CD14-positive monocyte (primary cell): ENCODE measurements around the gene KCNMA1. TPM values are rescaled to one million over a fixed set of nuclear protein-coding genes. Genes with fewer than 3 reads are reported as not detected.

ENCODE experiments used
- DNase-seq, 3 donors: peaks; one replicate each; pipeline ENCODE4 v3.0.0-alpha.2; 2011 to 2022
- H2AFZ ChIP-seq: 2 replicates; pipeline ENCODE4 v1.6.0; 2012; ENCODE audit warnings: mild to moderate bottlenecking, low read depth, low read length, inconsistent platforms; ENCODE audit not compliant: insufficient read depth, poor library complexity, severe bottlenecking
- H3K27ac ChIP-seq, 2 donors: 1 replicate in 1 of 2; 2 replicates in 1 of 2; pipeline ENCODE4 v1.5.1; 2012 to 2013; ENCODE audit warnings: low read length in 2 of 2, control low read depth in 1 of 2, inconsistent platforms in 1 of 2, low read depth in 1 of 2, mild to moderate bottlenecking in 1 of 2
- H3K27me3 ChIP-seq, 2 donors: one replicate each; pipeline versions ENCODE4 v1.6.0 to v1.6.1; 2011 to 2013; ENCODE audit warnings: low read length in 2 of 2; ENCODE audit not compliant: control insufficient read depth in 2 of 2, insufficient read depth in 2 of 2
- H3K36me3 ChIP-seq, 2 donors: replicated peaks in 1 of 2; 1 replicate in 1 of 2; 2 replicates in 1 of 2; pipeline versions ENCODE4 v1.5.1 to v1.6.1; 2012 to 2013; ENCODE audit warnings: low read length in 2 of 2, control low read depth in 1 of 2, inconsistent platforms in 1 of 2, mild to moderate bottlenecking in 1 of 2; ENCODE audit not compliant: insufficient read depth in 2 of 2, control insufficient read depth in 1 of 2
- H3K4me1 ChIP-seq, 2 donors: 1 replicate in 1 of 2; 2 replicates in 1 of 2; pipeline versions ENCODE4 v1.5.1 to v1.6.1; 2012 to 2013; ENCODE audit warnings: low read length in 2 of 2, control low read depth in 1 of 2, inconsistent platforms in 1 of 2, mild to moderate bottlenecking in 1 of 2, moderate library complexity in 1 of 2; ENCODE audit not compliant: insufficient read depth in 2 of 2, control insufficient read depth in 1 of 2
- H3K4me2 ChIP-seq: replicated peaks from 2 replicates; pipeline ENCODE3; 2012; ENCODE audit warnings: low read length, moderate library complexity, mild to moderate bottlenecking; ENCODE audit not compliant: poor library complexity, severe bottlenecking; ENCODE audit errors: extremely low read depth
- H3K4me3 ChIP-seq, 3 experiments: fragments of 200-600 bp in 1 of 3; sonication (generic) in 1 of 3; replicated peaks in 1 of 3; 1 replicate in 2 of 3; 2 replicates in 1 of 3; pipeline ENCODE4 v1.5.1; 2011 to 2013; ENCODE audit warnings: low read length in 3 of 3, mild to moderate bottlenecking in 3 of 3, control low read depth in 2 of 3, low read depth in 2 of 3, inconsistent platforms in 1 of 3, moderate library complexity in 1 of 3
- H3K79me2 ChIP-seq: 2 replicates; pipeline ENCODE4 v1.6.0; 2012; ENCODE audit warnings: mild to moderate bottlenecking, control low read depth, inconsistent platforms, low read length, moderate library complexity; ENCODE audit not compliant: insufficient read depth
- H3K9ac ChIP-seq: 2 replicates; pipeline ENCODE4 v1.6.0; 2017; ENCODE audit warnings: low read length, mild to moderate bottlenecking; ENCODE audit not compliant: insufficient read depth, poor library complexity, severe bottlenecking
- H3K9me3 ChIP-seq, 2 donors: replicated peaks in 1 of 2; 1 replicate in 1 of 2; 2 replicates in 1 of 2; pipeline versions ENCODE4 v1.5.1 to v1.6.1; 2012 to 2013; ENCODE audit warnings: low read length in 2 of 2, control low read depth in 1 of 2; ENCODE audit not compliant: control insufficient read depth in 1 of 2, insufficient read depth in 1 of 2
- H4K20me1 ChIP-seq: 2 replicates; pipeline ENCODE4 v1.6.0; 2012; ENCODE audit warnings: mild to moderate bottlenecking, low read length, control low read depth, moderate library complexity; ENCODE audit not compliant: insufficient read depth
- H3K27ac Mint-ChIP-seq, 7 donors: one replicate each; pipeline ENCODE4 v1.8.0; 2020; ENCODE audit warnings: mild to moderate bottlenecking in 7 of 7, mixed read lengths in 7 of 7, moderate library complexity in 6 of 7, inconsistent platforms in 2 of 7
- H3K27me3 Mint-ChIP-seq, 3 donors: one replicate each; pipeline ENCODE4 v1.8.0; 2021 to 2022; ENCODE audit warnings: low read depth in 3 of 3, mild to moderate bottlenecking in 3 of 3, mixed read lengths in 3 of 3, moderate library complexity in 3 of 3, inconsistent platforms in 1 of 3
- H3K36me3 Mint-ChIP-seq, 2 donors: one replicate each; pipeline ENCODE4 v1.8.0; 2020; ENCODE audit warnings: mixed read lengths in 2 of 2, inconsistent platforms in 1 of 2, mild to moderate bottlenecking in 1 of 2
- H3K4me1 Mint-ChIP-seq: one replicate; pipeline ENCODE4 v1.8.0; 2020; ENCODE audit warnings: mild to moderate bottlenecking, mixed read lengths
- H3K4me3 Mint-ChIP-seq, 2 donors: one replicate each; pipeline ENCODE4 v1.8.0; 2020; ENCODE audit warnings: mild to moderate bottlenecking in 2 of 2, mixed read lengths in 2 of 2, moderate library complexity in 1 of 2
- H3K9me3 Mint-ChIP-seq, 7 donors: one replicate each; pipeline ENCODE4 v1.8.0; 2020 to 2022; ENCODE audit warnings: mixed read lengths in 7 of 7, mild to moderate bottlenecking in 6 of 7, moderate library complexity in 6 of 7, inconsistent platforms in 2 of 7
- CTCF ChIP-seq: fragments of 200-600 bp; IDR thresholded peaks from one replicate; pipeline ENCODE4 v1.8.0; 2022; ENCODE audit warnings: antibody characterized with exemption, mild to moderate bottlenecking
- WGBS: methylation state at CpG from one replicate; pipeline ENCODE4 v1.1.5; 2013; ENCODE audit warnings: missing lambda C conversion rate; ENCODE audit not compliant: insufficient coverage; 5-methylcytosine and 5-hydroxymethylcytosine counted together
- intact Hi-C, 2 donors: fragments of 100-400 bp; cut with micrococcal nuclease; formaldehyde crosslinking; loops; one replicate each; pipeline versions ENCODE4 v1.15.0 to v1.15.1; 2023
- polyA plus RNA-seq, 3 donors: library from polyadenylated mRNA; depleted of rRNA in 1 of 3; unstranded in 2 of 3; stranded (reverse) in 1 of 3; fragments of 300-500 nt in 2 of 3; fragments of >200 nt in 1 of 3; fragmentation: Illumina TruSeq in 2 of 3; gene quantifications; 1 replicate in 2 of 3; 2 replicates in 1 of 3; pipeline ENCODE4 v1.2.3, GENCODE V29; 2012 to 2021

Gene KCNMA1
- polyA plus RNA-seq, 3 donors, result 0.11 to 1.0 TPM; not detected in 1

GRCh38 chr10:77120666-77121376 is 516.8 kb downstream of the KCNMA1 start:
- H3K4me3 Mint-ChIP-seq, result no peak overlapping the region
- WGBS, result 63% methylated on average over 2 of the region's 4 CpGs
- Histone ChIP-seq H3K9ac (no peak overlapping the region), H4K20me1 (no peaks in the 10 kb centered on the region), H3K4me3 (no peak overlapping the region), H3K36me3 (no peaks in the 10 kb centered on the region), H3K79me2 (no peaks in the 10 kb centered on the region), H2AFZ (no peak overlapping the region), H3K27ac (no peak overlapping the region), H3K9me3 (no peaks in the 10 kb centered on the region), H3K4me1 (no peaks in the 10 kb centered on the region), H3K4me2 (no peak overlapping the region), H3K27me3 (no peaks in the 10 kb centered on the region)
- H3K27ac Mint-ChIP-seq, result no peak overlapping the region
- no peaks in the 10 kb centered on the region for H3K4me1 Mint-ChIP-seq
- TF ChIP-seq CTCF, result no peak
- H3K36me3 Mint-ChIP-seq, result no peaks in the 10 kb centered on the region
- intact Hi-C loops, result no loop called here
- H3K9me3 Mint-ChIP-seq, result peaks cover 0 to 3% (median 0%) of the 10 kb centered on the region in 7 donors
- peaks cover 8 to 15% (median 11%) of the 10 kb centered on the region in 3 donors for H3K27me3 Mint-ChIP-seq
- no peak for DNase-seq

DNA sequence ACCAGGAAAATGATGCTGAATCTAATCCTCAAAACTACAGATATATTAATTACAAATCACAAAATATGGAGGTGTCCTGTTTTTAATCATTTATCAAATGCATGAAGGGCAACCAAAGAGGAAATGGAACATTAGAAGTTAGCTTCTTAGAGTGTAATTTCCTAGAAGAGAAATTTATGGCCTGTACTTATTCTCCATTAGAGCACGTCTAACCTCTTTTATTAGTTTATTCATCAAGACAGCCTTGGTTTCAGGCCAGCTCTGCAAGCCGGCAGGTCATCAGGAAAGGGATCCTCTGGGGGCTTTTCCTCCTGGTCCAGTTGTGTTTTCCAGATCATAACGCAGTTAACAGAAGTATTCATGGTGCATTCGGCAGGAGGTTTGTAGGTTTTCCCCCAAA is 517.6 kb downstream of the KCNMA1 start:
- intact Hi-C loops, result no loop called here
- TF ChIP-seq CTCF, result no peak
- Histone ChIP-seq H3K4me2 (no peak overlapping the region), H4K20me1 (no peaks in the 10 kb centered on the region), H3K4me3 (no peak overlapping the region), H3K9me3 (no peaks in the 10 kb centered on the region), H3K9ac (no peak overlapping the region), H3K27me3 (no peaks in the 10 kb centered on the region), H3K27ac (no peak overlapping the region), H2AFZ (no peak overlapping the region), H3K4me1 (no peaks in the 10 kb centered on the region), H3K36me3 (no peaks in the 10 kb centered on the region), H3K79me2 (no peaks in the 10 kb centered on the region)
- Mint-ChIP-seq H3K4me3 (no peak overlapping the region), H3K4me1 (no peaks in the 10 kb centered on the region), H3K36me3 (no peaks in the 10 kb centered on the region), H3K27me3 (peaks cover 8 to 15% (median 8%) of the 10 kb centered on the region in 3 donors), H3K9me3 (peaks cover 0 to 3% (median 0%) of the 10 kb centered on the region in 7 donors), H3K27ac (no peak overlapping the region)
- DNase-seq, result no peak
- WGBS, result 93% methylated on average over 2 of the region's 4 CpGs
